HL-60 (cell line): ENCODE measurements around the gene TRIM44.

Experiments
- DNase-seq, 2 experiments: peaks; one replicate each; pipeline ENCODE4 v3.0.0-alpha.2; 2010 to 2020; ENCODE audit warnings: low read depth in 1 of 2, low spot score in 1 of 2
- H3K27ac ChIP-seq: fragments of 250-450 bp; sonication (Bioruptor Pico); replicated peaks from 2 replicates; pipeline ENCODE4 v1.5.1; 2020; ENCODE audit warnings: mild to moderate bottlenecking, moderate library complexity
- H3K27me3 ChIP-seq: fragments of 250-450 bp; sonication (Bioruptor Pico); 2 replicates; pipeline ENCODE4 v1.5.1; 2021; ENCODE audit warnings: mild to moderate bottlenecking, moderate library complexity; ENCODE audit not compliant: insufficient read depth, poor library complexity, severe bottlenecking
- H3K4me3 ChIP-seq: replicated peaks from 2 replicates; pipeline ENCODE4 v1.5.1; 2011; ENCODE audit warnings: mild to moderate bottlenecking, control low read depth, low read length; ENCODE audit not compliant: insufficient read depth
- CTCF ChIP-seq: IDR thresholded peaks from one replicate; pipeline ENCODE4 v1.5.1; 2011; ENCODE audit warnings: low read length, control low read depth, inconsistent platforms; ENCODE audit not compliant: insufficient read depth
- GABPA ChIP-seq: IDR thresholded peaks from 2 replicates; pipeline ENCODE4 v1.6.1; 2012; ENCODE audit warnings: low read depth
- POLR2AphosphoS5 ChIP-seq: IDR thresholded peaks from 2 replicates; pipeline ENCODE4 v1.6.1; 2012; ENCODE audit warnings: low read depth
- REST ChIP-seq: IDR thresholded peaks from 2 replicates; pipeline ENCODE4 v1.6.1; 2012; ENCODE audit warnings: low read depth; ENCODE audit not compliant: insufficient replicate concordance
- SPI1 ChIP-seq: IDR thresholded peaks from 2 replicates; pipeline ENCODE4 v1.6.1; 2012; ENCODE audit warnings: low read depth, mild to moderate bottlenecking, borderline replicate concordance

Gene TRIM44

DNA sequence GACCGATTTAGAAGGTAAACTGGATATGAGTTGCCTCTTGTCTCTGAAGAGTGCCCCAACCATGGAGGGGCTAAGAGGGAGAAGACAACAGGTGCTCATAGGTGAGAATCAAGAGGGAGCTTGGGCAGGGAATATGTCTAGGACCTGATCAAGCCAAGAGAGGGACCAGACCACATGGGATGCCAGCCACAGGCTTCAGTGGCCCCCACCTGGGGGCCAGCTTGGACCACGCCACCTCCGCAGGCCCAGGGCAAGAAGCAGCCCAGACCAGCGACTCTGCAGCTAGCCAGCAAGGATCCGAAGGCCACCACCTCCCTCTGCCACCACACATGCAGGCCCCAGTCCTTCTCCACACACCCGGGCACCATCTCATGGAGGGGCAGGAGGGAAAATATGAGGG, 188.8 kb downstream of the TRIM44 start:
- Histone ChIP-seq H3K27me3 (no peaks in the 10 kb centered on the region), H3K4me3 (no peak overlapping the region), H3K27ac (no peak overlapping the region)
- no peak for TF ChIP-seq POLR2AphosphoS5
- no peak for TF ChIP-seq CTCF
- TF ChIP-seq GABPA = no peak
- TF ChIP-seq SPI1 = no peak
- TF ChIP-seq REST = no peak
- DNase-seq = no peak

DNA sequence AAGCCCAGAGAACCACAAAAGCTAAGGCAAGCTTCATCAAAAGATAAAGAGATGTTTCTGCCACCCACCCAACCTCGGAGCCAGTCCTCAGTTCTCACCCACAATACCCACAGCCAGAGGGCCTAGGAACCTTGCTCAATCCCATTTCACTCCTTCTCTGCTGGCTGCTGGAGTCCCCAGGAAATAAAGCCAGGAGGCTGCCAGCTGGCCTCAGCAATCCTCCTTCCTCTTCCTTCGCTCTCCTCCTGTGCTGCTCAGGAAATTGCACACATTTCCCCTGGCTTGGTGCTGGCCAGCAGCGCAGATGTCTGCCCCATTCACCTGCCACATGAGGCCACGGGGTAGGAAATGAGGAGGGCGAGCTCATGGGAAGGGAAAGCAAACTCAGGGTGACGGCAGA, 189.5 kb downstream of the TRIM44 start:
- Histone ChIP-seq H3K27me3 (no peaks in the 10 kb centered on the region), H3K27ac (peak overlapping the region; percentile 13), H3K4me3 (no peak overlapping the region)
- TF ChIP-seq CTCF (no peak), POLR2AphosphoS5 (peak; percentile 95), REST (peak; percentile 72), SPI1 (peak; percentile 62; the same call in 1 of the 2 replicates)
- peak; percentile 27 to 87 for DNase-seq

DNA sequence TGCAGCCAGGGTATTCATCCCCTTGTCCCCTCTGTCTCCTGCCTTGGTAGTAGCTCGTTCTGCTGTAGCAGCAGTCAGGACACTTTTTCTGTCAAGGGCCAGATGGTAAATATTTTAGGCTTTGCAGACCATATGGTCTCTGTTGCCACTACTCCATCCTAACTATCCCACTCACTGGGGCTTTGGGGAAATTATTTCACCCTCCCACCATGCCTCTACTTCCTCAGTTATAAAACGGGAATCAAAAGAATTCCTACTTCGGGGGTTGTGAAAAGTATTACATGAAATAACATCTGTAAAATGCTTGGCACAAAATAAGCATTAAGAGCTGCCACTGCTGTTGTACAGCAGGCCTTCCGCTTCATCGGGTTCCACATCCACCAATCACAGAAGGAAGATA, 191.4 kb downstream of the TRIM44 start:
- TF ChIP-seq POLR2AphosphoS5 = no peak
- TF ChIP-seq SPI1 = no peak
- no peak for TF ChIP-seq REST
- TF ChIP-seq GABPA = no peak
- TF ChIP-seq CTCF = no peak
- H3K27me3 ChIP-seq = no peaks in the 10 kb centered on the region
- H3K27ac ChIP-seq = no peak overlapping the region
- no peak for DNase-seq
- H3K4me3 ChIP-seq = no peak overlapping the region
